Natural killer cell (primary cell): ENCODE measurements around the gene GRB10. TPM values are rescaled to one million over a fixed set of nuclear protein-coding genes. Genes with fewer than 3 reads are reported as not detected.

Source experiments
- ATAC-seq, 3 donors: fragments of 150-1000 bp in 2 of 3; fragments of 200-7000 bp in 1 of 3; cut with Tn5 transposase; 1 replicate in 1 of 3; 2 replicates in 2 of 3; pipeline ENCODE4 v1.10.0; 2021; ENCODE audit warnings: mild to moderate bottlenecking in 2 of 3, moderate library complexity in 2 of 3
- DNase-seq, 2 donors: peaks; one replicate each; pipeline versions ENCODE4 v3.0.0 to v3.0.0-alpha.2; 2013 to 2021; ENCODE audit warnings: mixed read lengths in 1 of 2
- H3K27ac ChIP-seq: one replicate; pipeline ENCODE4 v1.5.1; 2013; ENCODE audit warnings: mild to moderate bottlenecking, low read length
- H3K27me3 ChIP-seq: one replicate; pipeline ENCODE4 v1.6.1; 2013; ENCODE audit warnings: low read length; ENCODE audit not compliant: control insufficient read depth, insufficient read depth
- H3K36me3 ChIP-seq: one replicate; pipeline ENCODE4 v1.6.1; 2013; ENCODE audit warnings: low read length; ENCODE audit not compliant: control insufficient read depth, insufficient read depth
- H3K4me1 ChIP-seq: one replicate; pipeline ENCODE4 v1.6.1; 2013; ENCODE audit warnings: low read length; ENCODE audit not compliant: control insufficient read depth, insufficient read depth
- H3K4me3 ChIP-seq: one replicate; pipeline ENCODE4 v1.5.1; 2013; ENCODE audit warnings: low read length
- H3K9me3 ChIP-seq: one replicate; pipeline ENCODE4 v1.6.1; 2013; ENCODE audit warnings: low read length; ENCODE audit not compliant: control insufficient read depth, insufficient read depth
- H3K27ac Mint-ChIP-seq, 2 donors: one replicate each; pipeline ENCODE4 v1.8.0; 2022; ENCODE audit warnings: mild to moderate bottlenecking in 2 of 2, mixed read lengths in 2 of 2, moderate library complexity in 1 of 2
- H3K27me3 Mint-ChIP-seq, 2 donors: one replicate each; pipeline ENCODE4 v1.8.0; 2022; ENCODE audit warnings: low read depth in 2 of 2, mixed read lengths in 2 of 2
- H3K36me3 Mint-ChIP-seq: one replicate; pipeline ENCODE4 v1.8.0; 2022; ENCODE audit warnings: mixed read lengths
- H3K4me1 Mint-ChIP-seq, 2 donors: one replicate each; pipeline ENCODE4 v1.8.0; 2022; ENCODE audit warnings: mixed read lengths in 2 of 2
- H3K4me3 Mint-ChIP-seq: one replicate; pipeline ENCODE4 v1.8.0; 2022; ENCODE audit warnings: mild to moderate bottlenecking, moderate library complexity, mixed read lengths
- H3K9me3 Mint-ChIP-seq, 2 donors: one replicate each; pipeline ENCODE4 v1.8.0; 2022; ENCODE audit warnings: mixed read lengths in 2 of 2
- CTCF ChIP-seq: fragments of 200-600 bp; IDR thresholded peaks from one replicate; pipeline ENCODE4 v1.8.0; 2022; ENCODE audit warnings: antibody characterized with exemption
- WGBS: methylation state at CpG from one replicate; pipeline ENCODE4 v1.1.7; 2013; ENCODE audit warnings: missing lambda C conversion rate; ENCODE audit not compliant: insufficient coverage; 5-methylcytosine and 5-hydroxymethylcytosine counted together
- intact Hi-C: fragments of 100-400 bp; cut with micrococcal nuclease; formaldehyde crosslinking; loops from one replicate; pipeline ENCODE4 v1.14.2; 2022
- total RNA-seq, 4 donors: library from RNA; stranded (reverse); fragments of 120-200 nt in 1 of 4; gene quantifications; one replicate each; pipeline versions ENCODE4 v1.2.3 to v1.2.4, GENCODE V29; 2013 to 2022

Gene GRB10
- total RNA-seq, 3 donors from 2014 or later (not counting 1 experiment from before 2014, with no cell fraction given): 0.16 to 24.4 (median 1.4) TPM

GRCh38 chr7:50706469-50706937 lies 76.2 kb downstream of the GRB10 start:
- Mint-ChIP-seq H3K27ac (no peak overlapping the region), H3K9me3 (no peaks in the 10 kb centered on the region), H3K27me3 (peaks cover 10 to 16% of the 10 kb centered on the region in 2 donors), H3K4me3 (no peak overlapping the region), H3K4me1 (peaks cover 4 to 12% of the 10 kb centered on the region in 2 donors), H3K36me3 (no peaks in the 10 kb centered on the region)
- no peak overlapping the region for H3K27ac ChIP-seq
- ATAC-seq (no peak), DNase-seq (no peak)
- intact Hi-C loops: no loop called here
- H3K4me1 ChIP-seq: no peaks in the 10 kb centered on the region
- no peaks in the 10 kb centered on the region for H3K36me3 ChIP-seq
- no peaks in the 10 kb centered on the region for H3K27me3 ChIP-seq
- no peaks in the 10 kb centered on the region for H3K9me3 ChIP-seq
- H3K4me3 ChIP-seq: no peak overlapping the region
- no peak for TF ChIP-seq CTCF
- 89% methylated on average over 5 of the region's 5 CpGs for WGBS

GRCh38 chr7:50704844-50705243 lies 77.9 kb downstream of the GRB10 start:
- DNase-seq (no peak), ATAC-seq (no peak)
- intact Hi-C loops: no loop called here
- Histone ChIP-seq H3K4me3 (no peak overlapping the region), H3K27ac (no peak overlapping the region), H3K27me3 (no peaks in the 10 kb centered on the region), H3K4me1 (no peaks in the 10 kb centered on the region), H3K36me3 (no peaks in the 10 kb centered on the region), H3K9me3 (no peaks in the 10 kb centered on the region)
- no peak for TF ChIP-seq CTCF
- Mint-ChIP-seq H3K4me3 (no peak overlapping the region), H3K4me1 (no peaks in the 10 kb centered on the region), H3K27me3 (peaks cover 12 to 29% of the 10 kb centered on the region in 2 donors), H3K36me3 (no peaks in the 10 kb centered on the region), H3K27ac (no peak overlapping the region), H3K9me3 (no peaks in the 10 kb centered on the region)
- WGBS: 100% methylated on average over 6 of the region's 6 CpGs

GRCh38 chr7:50703654-50704053 lies 79.0 kb downstream of the GRB10 start:
- Histone ChIP-seq H3K27me3 (no peaks in the 10 kb centered on the region), H3K9me3 (no peaks in the 10 kb centered on the region), H3K4me3 (no peak overlapping the region), H3K36me3 (no peaks in the 10 kb centered on the region), H3K27ac (no peak overlapping the region), H3K4me1 (no peaks in the 10 kb centered on the region)
- Mint-ChIP-seq H3K27me3 (peaks cover 12 to 29% of the 10 kb centered on the region in 2 donors), H3K36me3 (no peaks in the 10 kb centered on the region), H3K9me3 (no peaks in the 10 kb centered on the region), H3K4me1 (no peaks in the 10 kb centered on the region), H3K27ac (no peak overlapping the region), H3K4me3 (no peak overlapping the region)
- 93% methylated on average over 6 of the region's 6 CpGs for WGBS
- intact Hi-C loops: no loop called here
- ATAC-seq (no peak), DNase-seq (no peak)
- no peak for TF ChIP-seq CTCF

- Mint-ChIP-seq H3K4me1 (peaks cover 0 to 4% of the 10 kb centered on the region in 2 donors), H3K4me3 (no peak overlapping the region), H3K9me3 (no peaks in the 10 kb centered on the region), H3K36me3 (no peaks in the 10 kb centered on the region), H3K27me3 (peaks cover 11 to 35% of the 10 kb centered on the region in 2 donors), H3K27ac (no peak overlapping the region)
- H3K4me3 ChIP-seq: no peak overlapping the region
- no peak overlapping the region for H3K27ac ChIP-seq
- intact Hi-C loops: no loop called here
- no peaks in the 10 kb centered on the region for H3K9me3 ChIP-seq
- H3K36me3 ChIP-seq: no peaks in the 10 kb centered on the region
- ATAC-seq (no peak), DNase-seq (no peak)
- no peaks in the 10 kb centered on the region for H3K27me3 ChIP-seq
- TF ChIP-seq CTCF: no peak
- H3K4me1 ChIP-seq: no peaks in the 10 kb centered on the region
Observed at GRCh38 chr7:50699143-50699542, 83.6 kb downstream of the GRB10 start.
